Measurements from ENCODE around the gene REEP2.
"Not testable (repeated sequence)": the region's sequence is repeated elsewhere in the genome, so short reads cannot be mapped to it uniquely, and the experiment has no call there.

The REEP2 gene

GRCh38 chr5:138466125-138466899 lies 27.5 kb downstream of the REEP2 start:
- DNase-seq (ENCODE audit: low spot score): no peak

GRCh38 chr5:138466900-138467710 lies 28.2 kb downstream of the REEP2 start:
- DNase-seq (ENCODE audit: low spot score): no peak

GRCh38 chr5:138467711-138468132 lies 28.9 kb downstream of the REEP2 start:
- DNase-seq (ENCODE audit: low spot score): no peak

- DNase-seq (ENCODE audit: low spot score): no peak
Measured at GRCh38 chr5:138468133-138468965, 29.5 kb downstream of the REEP2 start.

- no peak for DNase-seq (ENCODE audit: low spot score)
Measured at GRCh38 chr5:138468966-138469539, 30.2 kb downstream of the REEP2 start.

DNA sequence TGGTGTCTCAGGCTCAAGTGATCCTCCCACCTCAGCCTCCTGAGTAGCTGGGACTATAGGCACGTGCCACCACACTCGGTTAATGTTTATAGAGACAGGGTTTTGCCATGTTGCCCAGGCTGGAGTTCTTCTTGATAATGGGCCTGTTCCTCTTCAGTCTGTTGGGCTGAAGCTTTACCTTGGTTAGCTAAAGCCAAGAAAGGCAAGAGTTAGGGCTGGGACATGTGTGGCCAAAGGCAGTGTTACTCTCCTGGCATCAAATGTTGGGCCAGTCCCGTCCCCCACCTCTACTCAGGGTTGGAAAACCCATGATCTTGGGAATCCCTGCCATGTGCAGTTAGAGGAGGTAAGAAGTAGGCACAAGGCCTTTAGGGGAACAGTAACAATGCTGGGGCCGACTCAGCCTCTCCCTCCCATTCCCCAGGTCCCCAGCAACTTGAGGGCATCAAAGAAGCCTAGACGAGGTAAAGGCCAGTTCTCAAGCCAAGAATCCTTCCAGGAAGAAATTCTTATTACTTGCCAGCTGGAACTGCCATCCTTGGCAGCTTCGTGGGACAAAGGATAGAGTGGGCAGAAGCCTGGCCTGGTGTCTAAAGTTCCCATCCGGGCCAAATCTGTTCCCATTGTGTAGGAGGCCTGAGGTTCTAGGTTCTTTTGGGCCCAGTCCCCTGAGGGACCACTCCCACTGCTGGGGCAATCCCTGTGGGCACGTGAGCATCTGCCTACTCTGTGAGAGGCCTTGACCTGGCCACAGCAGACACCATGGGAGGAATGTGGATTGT lies 30.9 kb downstream of the REEP2 start:
- DNase-seq (ENCODE audit: low spot score): peak; percentile 81

- no peak for DNase-seq (ENCODE audit: low spot score)
Measured at GRCh38 chr5:138470322-138471051, 31.6 kb downstream of the REEP2 start.

- DNase-seq (ENCODE audit: low spot score): no peak
Measured at GRCh38 chr5:138471052-138471361, 32.1 kb downstream of the REEP2 start.

GRCh38 chr5:138472353-138472752 lies 33.5 kb downstream of the REEP2 start:
- no peak for DNase-seq (ENCODE audit: low spot score)

- not testable (repeated sequence) for DNase-seq (ENCODE audit: low spot score)
Measured at GRCh38 chr5:138473151-138473550, 34.3 kb downstream of the REEP2 start.

- DNase-seq (ENCODE audit: low spot score): no peak
Measured at GRCh38 chr5:138476918-138477317, 38.1 kb downstream of the REEP2 start.

DNA sequence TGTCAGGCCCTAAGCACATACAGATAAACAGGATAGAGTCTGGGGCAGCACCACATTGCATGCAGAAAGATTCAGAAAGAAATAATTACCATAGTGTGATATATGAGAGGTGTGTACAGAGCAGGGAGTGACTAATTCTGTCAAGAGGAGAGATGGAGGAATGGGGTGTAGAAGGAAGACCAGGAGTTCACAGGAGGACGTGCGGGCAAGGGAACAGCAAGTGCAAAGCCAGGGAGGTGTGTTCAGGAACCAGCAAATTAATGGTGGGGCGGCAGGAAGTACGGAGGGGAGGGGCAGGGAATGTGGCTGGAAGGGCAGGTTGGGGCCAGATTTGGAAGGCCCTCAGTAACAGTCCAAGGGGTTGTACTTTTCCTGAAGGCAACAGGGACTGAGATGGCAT lies 43.8 kb downstream of the REEP2 start:
- no peak for DNase-seq (ENCODE audit: low spot score)

- DNase-seq (ENCODE audit: low spot score): no peak
Measured at GRCh38 chr5:138488481-138488945, 49.7 kb downstream of the REEP2 start.

DNA sequence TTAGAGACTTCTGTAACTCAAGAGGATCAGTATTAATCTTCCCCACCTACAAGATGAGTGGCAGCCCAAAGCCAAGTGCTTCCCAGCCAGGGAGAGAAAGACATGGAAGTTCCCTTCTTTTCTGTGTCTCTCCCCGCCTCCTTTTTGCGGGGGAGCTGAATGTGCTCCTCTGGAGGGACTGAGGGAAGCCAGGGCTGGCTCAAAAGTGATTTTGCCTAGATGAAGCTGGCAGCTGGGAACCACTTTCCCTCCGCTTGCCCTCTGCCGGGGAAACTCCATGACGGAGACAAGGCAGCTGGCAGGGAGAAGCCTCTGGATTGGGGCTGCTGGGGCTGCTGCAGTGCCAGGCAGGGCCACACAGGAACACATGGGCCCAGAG lies 50.8 kb downstream of the REEP2 start:
- no peak for DNase-seq (ENCODE audit: low spot score)

DNA sequence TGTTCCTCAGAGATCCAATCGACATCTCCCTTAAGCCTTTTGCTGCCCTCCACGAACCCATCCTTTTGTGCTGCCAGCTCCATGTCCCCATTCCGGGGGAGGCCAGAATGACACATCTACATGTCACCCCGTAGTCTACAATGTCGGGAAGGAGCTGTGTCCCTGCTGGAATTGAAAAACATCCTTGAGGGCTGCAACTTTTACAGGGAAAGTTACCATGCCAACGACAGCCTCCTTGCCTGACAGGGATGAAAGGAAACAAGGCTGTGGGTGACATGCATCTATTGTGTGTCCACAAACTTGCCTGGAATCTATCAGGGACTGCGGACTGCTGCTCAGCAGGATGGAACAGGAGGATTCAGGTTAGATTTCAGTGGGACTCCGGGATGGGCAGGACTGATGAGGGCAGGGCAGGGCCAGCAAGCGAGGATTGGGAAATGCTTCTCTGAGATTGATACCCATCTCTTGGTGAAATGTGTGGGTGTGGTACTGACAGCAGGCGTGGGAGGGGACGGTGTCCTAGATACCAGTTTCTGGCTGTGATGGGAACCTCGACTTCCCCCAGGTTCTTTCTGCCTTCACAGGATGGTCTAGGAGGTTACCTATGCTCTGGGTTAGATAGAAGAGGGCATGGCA lies 51.9 kb downstream of the REEP2 start:
- no peak for DNase-seq (ENCODE audit: low spot score)

DNA sequence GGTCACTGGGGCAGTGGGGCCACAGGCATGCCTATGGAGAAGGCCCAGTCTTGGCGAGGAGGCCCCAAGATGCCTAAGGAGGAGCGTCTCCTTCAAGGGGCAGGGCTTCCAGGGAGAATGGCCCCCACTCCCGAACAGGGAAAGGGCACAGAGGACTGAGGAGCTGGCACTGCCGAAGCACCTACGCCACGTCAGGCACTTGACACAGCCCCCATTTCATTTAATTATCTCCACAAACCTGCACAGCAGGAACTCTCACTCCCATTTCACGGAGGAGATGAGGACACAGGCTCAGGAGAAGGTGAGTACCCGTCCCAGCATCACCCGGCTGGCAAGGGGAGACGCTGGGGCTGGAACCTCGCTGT lies 52.4 kb downstream of the REEP2 start:
- no peak for DNase-seq (ENCODE audit: low spot score)

DNA sequence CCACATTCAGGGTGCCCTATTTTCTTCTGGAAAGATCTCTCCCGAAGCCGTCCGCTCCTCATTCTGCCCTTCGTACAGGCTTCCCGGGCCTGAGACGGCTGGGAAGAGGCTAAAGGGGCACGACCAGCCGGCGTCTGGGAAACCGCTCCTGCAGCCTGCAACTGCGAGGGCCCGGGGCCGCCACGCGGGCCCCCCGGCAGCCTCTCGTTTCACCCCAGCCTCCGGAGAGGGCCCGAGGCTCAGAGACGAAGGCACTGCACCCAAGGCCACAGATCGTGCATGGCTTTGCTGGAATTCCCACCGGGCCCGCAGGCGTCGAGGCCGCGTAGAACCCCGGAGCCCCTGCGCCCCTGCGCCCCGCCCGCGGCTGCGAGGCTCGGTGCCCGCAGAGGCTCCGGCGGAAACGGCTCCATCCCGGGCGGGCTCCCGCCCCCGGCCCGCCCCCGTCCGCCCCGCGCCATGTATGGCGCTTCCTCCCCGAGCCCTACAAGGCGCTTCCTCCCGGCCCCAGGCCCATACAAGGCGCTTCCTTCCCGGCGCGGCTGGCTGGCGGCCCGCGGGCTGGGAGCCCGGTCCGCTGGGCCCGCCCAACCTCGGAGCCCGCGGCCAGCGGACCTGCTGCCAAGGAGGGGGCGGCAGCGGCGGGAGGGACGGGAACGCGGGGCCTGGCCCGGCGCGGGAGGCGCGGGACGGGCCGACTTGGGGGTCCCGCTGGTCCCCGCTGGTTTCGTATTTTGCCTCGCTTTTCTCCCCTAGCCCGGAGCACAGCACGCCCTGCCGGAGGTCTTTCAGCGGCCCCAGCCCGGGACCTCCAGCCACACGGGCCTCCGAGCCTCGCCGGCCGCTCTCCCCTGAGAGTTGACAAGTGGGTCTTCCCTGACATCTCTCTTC lies 53.1 kb downstream of the REEP2 start:
- DNase-seq (ENCODE audit: low spot score): peak; percentile 96

DNA sequence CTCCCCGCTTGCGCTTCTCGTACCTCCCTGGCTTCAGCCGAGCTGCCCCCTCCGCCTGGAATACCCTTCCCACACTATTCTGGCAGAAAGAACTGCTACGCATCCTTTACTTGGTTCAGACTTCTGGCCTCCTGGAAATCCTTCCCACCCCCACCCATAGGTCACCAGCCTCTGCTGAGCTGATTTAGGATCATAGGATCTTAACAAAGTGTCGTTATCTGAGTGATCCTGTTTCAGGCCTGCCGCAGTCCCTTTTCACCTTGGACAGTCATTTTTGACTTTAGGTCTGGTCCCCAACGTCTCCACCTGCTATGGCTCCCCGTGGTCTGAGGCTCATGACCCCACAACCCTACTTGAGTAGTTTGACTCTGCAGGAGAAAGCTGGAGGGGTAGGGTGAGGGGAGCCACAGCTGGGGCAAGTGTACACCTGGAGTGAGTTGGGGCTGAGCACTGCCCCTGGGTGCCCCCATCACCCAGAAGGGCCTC lies 53.7 kb downstream of the REEP2 start:
- no peak for DNase-seq (ENCODE audit: low spot score)

GRCh38 chr5:138495351-138495750 lies 56.5 kb downstream of the REEP2 start:
- DNase-seq (ENCODE audit: low spot score): no peak

All from left forelimb (tissue), 1 donor.